ENCODE results near the gene ST3GAL3. TPM values are rescaled to one million over a fixed set of nuclear protein-coding genes. Genes with fewer than 3 reads are reported as not detected.

ST3GAL3 gene
- total and polyA plus RNA-seq, 2 of the 13 experiments (the other 11 are each of a cell fraction or from before 2014, with no cell fraction given): 5.1 to 8.1 TPM

- TF ChIP-seq SYNCRIP (IDR thresholded peaks at IDR 0.05; ENCODE audit: insufficient read depth, low read depth, low read length) (no peak), ZNF614 (CRISPR knock-in tag; IDR thresholded peaks at IDR 0.05; ENCODE audit: borderline replicate concordance) (no peak), ZFYVE20 (CRISPR knock-in tag; IDR thresholded peaks at IDR 0.05; ENCODE audit: borderline replicate concordance, low read depth) (no peak), BHLHE40 (IDR thresholded peaks at IDR 0.05; ENCODE audit: low read length) (no peak), DZIP1 (CRISPR knock-in tag; IDR thresholded peaks at IDR 0.05) (no peak)
These were observed 194.0 kb downstream of the ST3GAL3 start (continued) for GRCh38 chr1:43901196-43901961.

- Histone ChIP-seq H3K36me3 (replicated peaks in 1 of 2; ENCODE audit: control insufficient read depth in 1 of 2, insufficient read depth in 2 of 2, low read length in 2 of 2) (peaks cover 7 to 8% of the 10 kb centered on the region in 2 experiments; a peak in 4 of 5 replicates), H3K27me3 (ENCODE audit: control insufficient read depth in 1 of 2, insufficient read depth in 2 of 2, low read length in 2 of 2) (no peaks in the 10 kb centered on the region), H2AFZ (ENCODE audit: low read length) (no peak overlapping the region), H3K9ac (ENCODE audit: insufficient read depth, low read depth, low read length) (no peak overlapping the region), H3K9me3 (ENCODE audit: low read length) (no peaks in the 10 kb centered on the region), H3K4me2 (ENCODE audit: low read depth, low read length) (no peak overlapping the region), H3K4me3 (replicated peaks in 1 of 3; ENCODE audit: insufficient read depth in 1 of 3, low read depth in 2 of 3, low read length in 3 of 3) (no peak overlapping the region), H3K27ac (ENCODE audit: extremely low read length, insufficient read depth, low read length) (no peak overlapping the region), H3K79me2 (ENCODE audit: insufficient read depth, low read length) (no peaks in the 10 kb centered on the region), H4K20me1 (ENCODE audit: insufficient read depth, low read length) (no peaks in the 10 kb centered on the region), H3K4me1 (ENCODE audit: insufficient read depth, low read length) (no peaks in the 10 kb centered on the region)
- ATAC-seq: no peak; the same call in 2 of the 3 replicates
- TF ChIP-seq MZF1 (CRISPR knock-in tag; IDR thresholded peaks at IDR 0.05; ENCODE audit: borderline replicate concordance): no peak
- no TSS peak for BruUV-seq (replicated peaks)
- ChIA-PET CTCF (ENCODE audit: low intra/inter-chr PET ratio, low total read pairs) (no interaction called here), POLR2A (no interaction called here)
- intact Hi-C loops (cut with micrococcal nuclease; ENCODE audit: unreplicated experiment): no loop called here
- FAIRE-seq: no peak
- in situ Hi-C loops (cut with HindIII; ENCODE audit: extremely low pct_ligation_motif_present, low pct_unique_long_range_greater_than_20kb): no loop called here
- WGBS (ENCODE audit: low lambda C conversion rate): 80% methylated on average over 1 of the region's 4 CpGs
- no peak for DNase-seq (ENCODE audit: low spot score)
These were observed 194.9 kb downstream of the ST3GAL3 start for GRCh38 chr1:43902058-43902831.

Data from HepG2 (cell line).